GM19438 (cell line): ENCODE measurements around the gene MGAT1.

Experiments
- ATAC-seq: cut with Tn5 transposase; IDR thresholded peaks from one replicate; pipeline ENCODE4 v1.9.1; 2021; ENCODE audit warnings: low read depth; ENCODE audit not compliant: unreplicated experiment

The MGAT1 gene

GRCh38 chr5:180824630-180825476, 22.2 kb upstream of the MGAT1 start:
- no peak for ATAC-seq

- ATAC-seq, result no peak
Measured at GRCh38 chr5:180823940-180824629, 21.5 kb upstream of the MGAT1 start.

- no peak for ATAC-seq
Measured at GRCh38 chr5:180823346-180823745, 20.7 kb upstream of the MGAT1 start.

DNA sequence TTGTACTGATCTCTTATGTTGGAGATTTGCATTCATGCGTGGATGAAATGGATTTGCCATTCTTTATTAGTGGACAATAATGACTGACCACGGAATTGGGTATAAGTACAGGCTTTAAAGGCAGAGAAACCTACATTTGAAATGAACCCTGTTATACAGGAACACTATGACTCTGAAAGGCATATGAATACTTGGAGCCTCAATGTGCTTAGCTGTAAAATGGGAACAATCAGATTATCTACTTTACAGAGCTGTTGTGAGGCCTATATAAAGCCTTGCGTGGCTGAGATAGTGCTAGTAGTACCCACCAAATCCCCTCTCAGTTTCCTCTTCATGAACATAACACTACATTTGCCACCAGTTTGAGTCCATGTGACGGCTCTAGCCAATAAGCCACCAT, 18.9 kb upstream of the MGAT1 start:
- no peak for ATAC-seq

GRCh38 chr5:180820788-180821321, 18.2 kb upstream of the MGAT1 start:
- ATAC-seq, result peak; percentile 64

DNA sequence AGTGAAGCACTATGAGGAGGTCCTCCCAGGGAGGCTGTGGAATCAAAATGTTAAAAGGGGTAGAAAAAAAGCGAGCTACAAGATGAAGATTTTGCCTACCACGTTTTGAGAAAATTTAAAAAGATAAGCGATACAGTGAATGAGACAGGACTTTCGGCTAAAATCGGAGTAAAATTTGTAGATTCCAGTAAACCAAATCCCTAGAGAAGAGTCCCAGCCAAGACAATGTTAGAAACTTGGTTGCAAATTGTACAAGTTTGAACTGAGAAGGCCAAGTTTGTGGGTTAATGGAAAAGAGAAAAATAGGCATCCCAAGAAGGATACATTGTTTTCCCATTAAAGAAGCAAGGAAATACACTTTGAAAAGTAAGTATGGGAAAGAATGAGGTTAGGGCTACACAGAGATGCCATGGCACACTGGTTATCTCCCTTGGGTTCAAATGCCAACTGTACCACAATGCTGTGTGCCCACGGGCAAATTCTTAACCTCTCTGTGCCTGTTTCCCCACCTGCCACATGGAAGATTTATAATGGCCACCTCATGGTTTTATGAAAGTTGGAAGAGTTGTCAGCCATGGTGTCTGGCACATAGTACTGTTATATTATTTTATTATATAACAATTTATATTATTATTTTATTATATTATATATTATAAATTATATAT, 16.2 kb upstream of the MGAT1 start:
- ATAC-seq, result no peak

DNA sequence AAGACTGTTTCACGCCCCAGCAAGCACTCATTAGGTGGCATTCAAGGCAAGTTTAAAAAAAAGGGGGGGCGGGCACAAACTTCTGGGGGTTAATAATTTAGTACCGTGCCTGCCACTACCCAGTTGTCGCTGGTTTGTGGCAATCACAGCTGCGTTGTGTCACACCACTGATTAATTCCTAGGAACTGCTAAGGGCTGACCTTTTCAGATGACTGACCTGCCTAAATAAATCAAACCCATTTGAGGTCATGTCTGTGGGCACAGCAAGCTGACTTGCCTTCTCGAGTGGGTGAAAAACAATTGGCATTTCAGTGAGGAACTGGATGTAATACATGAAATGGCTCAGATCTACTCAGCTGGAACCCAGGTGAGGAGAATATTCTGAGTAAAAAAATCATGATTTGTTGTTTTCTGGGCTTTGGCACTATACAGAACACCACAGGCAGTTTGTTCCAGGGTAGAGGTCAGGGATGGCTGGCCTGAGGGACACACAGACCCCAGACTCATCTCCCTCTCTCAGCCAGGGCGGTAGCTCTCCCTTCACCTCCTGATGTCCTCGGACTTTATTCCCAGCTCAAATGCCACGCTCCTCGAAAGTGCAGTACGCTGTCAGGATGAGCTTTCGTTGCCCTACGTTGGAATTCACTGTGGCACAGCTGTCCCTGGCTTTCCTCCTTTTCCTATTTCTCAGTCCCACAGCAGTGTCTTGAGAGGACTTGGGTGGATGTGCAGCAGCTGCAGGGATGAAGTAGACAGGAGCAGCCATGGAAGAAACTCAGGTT, 15.5 kb upstream of the MGAT1 start:
- ATAC-seq, result no peak

DNA sequence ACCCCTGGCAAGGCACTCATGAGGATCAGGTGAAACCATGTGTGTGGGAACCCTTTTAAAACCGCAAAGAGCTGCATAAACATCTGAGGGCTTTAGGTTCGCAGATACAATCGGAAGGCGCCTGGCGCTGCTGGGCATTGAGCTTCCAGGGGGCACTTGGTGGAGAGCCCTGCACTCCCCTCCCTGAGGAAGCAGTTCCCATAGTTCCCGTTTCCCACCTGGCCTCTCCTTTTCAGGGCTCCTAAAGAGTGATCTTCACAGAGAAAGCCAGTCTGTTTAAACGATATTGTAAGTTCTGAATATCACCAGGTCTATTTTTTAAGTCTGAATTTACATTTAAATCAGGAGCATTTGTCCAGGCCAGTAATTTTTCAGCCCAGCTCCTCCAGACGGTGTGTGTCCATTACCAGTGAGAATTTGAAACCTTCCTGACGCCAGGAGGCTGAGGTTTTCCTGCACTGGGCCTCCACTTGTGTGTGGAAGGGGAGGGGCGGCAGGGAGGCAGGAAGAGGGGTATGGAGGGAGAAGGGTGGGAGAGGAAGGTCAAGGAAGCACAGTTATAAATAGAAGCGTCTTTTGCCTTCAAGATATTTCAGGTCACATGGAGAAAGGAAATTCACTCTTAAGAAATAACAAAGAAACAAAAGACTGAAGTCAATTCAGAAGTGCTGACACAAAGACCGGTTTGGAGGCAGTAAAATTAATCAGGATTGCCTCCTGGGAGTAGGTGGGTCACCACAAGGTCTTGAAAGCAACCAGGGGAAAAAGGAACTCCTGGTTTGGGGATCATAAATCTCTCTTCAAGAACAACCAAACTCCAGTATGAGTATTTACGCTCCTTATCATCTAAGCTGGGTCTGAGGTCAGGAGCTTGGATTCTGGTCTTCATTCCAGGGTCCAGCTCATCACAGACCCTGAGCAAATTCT, 14.3 kb upstream of the MGAT1 start:
- ATAC-seq, result no peak

DNA sequence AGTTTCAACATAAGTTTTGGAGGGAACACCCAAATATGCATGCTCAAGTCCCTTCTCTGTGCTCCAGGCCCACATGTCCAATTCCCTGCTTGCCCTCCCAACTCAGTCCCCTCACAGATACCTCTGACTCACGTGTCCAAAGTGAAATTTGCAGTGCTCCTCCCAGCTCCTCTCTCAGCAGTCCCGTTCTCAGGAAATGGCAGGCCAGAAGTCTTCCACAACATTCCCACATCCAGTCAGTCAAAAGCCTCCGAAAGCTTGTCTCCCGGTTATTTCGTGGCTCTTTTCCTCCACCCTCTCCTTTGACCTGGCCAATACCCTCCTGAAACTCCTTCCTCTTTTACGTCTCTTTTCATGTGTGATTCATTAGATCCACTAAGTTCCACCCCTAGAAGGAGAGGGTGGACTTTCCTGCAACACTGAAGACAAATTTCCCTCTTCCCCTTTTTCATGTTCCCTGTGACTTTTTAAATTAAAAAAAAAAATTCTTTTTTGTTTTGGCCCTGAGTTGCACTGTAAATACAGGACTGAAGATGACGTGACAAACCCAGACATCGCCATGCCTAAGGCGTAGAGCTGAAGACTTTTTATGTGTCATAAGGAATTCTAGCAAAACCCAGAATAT, 12.8 kb upstream of the MGAT1 start:
- ATAC-seq, result no peak

- no peak for ATAC-seq
Measured at GRCh38 chr5:180813420-180813819, 10.8 kb upstream of the MGAT1 start.

- ATAC-seq, result no peak
Measured at GRCh38 chr5:180811623-180812124, 9.1 kb upstream of the MGAT1 start.

GRCh38 chr5:180810959-180811622, 8.5 kb upstream of the MGAT1 start:
- ATAC-seq, result no peak

DNA sequence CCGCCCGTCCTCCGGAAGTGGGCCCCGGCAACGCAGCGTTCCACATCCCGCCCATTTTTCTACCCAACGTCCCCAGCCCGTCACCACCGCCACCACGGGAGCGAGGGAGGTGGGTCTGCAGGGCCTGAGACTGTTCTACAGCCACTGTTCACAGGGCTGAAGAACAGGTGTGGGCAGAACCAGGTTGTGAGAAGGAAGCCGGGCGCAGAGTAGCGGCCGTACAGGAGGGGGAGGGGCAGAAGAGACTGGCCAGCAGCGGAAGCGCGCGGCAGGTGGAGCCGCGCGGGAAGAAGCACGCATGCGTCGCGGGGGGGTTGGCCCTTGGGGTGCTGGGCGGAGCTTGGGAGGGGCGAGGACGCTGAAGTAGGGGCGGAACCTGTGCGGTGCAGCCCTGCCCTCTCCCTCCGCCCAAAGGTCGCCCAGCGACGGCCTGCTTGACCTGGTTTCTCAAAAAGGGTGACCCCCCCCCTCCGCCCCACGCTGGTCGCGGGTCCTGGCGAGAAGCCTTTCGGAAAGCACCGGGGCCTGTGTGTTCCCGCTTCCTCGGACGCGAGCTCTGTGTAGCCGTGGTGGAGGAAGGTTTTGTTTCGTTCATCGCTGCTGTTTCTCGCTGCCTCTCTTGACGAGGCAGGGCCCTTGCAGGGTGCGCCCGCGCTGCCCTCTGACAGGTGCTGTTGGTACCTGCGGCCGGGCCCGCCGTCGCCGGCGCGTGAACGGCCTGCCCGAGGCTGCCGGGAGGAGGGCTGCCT, 7.8 kb upstream of the MGAT1 start:
- peak; percentile 66 for ATAC-seq

DNA sequence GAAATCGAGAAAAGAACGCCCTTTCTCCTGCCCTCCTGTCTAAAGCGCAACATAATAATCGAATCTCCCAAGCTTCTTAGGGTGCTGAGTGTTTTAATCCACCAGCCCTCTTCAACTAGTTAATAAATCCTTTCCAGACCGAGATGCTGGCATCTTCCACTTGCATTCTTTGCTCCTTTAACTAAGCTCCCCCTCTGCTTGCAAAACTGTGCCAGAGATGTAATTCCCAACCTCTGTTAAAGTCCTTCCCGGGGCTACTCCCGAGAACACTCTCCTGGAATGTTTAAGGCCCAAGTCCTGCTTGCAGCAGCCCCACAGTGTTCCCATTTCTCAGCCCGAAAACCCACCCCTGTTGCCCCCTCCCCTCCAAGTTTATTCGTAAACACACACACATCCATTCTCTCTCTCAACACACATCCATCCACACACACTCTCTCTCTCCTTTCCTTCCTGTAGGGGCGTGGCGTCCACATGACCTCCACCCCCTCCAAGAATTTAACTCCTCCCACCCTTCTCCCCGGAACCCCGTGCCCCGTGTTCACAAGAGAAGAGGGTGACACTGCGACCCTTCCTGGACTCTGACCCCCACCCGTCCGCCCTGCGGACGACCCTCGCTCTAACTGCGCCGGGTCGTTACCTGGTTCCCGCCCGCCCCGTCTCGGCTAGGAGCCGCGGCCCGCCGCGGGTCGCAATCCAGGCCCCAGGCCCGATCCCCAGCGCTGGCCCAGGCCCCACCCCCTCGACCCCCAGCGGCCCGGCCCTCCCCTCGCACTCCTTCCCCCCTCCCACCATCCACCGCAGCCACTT, 7.0 kb upstream of the MGAT1 start:
- peak; percentile 49 for ATAC-seq

DNA sequence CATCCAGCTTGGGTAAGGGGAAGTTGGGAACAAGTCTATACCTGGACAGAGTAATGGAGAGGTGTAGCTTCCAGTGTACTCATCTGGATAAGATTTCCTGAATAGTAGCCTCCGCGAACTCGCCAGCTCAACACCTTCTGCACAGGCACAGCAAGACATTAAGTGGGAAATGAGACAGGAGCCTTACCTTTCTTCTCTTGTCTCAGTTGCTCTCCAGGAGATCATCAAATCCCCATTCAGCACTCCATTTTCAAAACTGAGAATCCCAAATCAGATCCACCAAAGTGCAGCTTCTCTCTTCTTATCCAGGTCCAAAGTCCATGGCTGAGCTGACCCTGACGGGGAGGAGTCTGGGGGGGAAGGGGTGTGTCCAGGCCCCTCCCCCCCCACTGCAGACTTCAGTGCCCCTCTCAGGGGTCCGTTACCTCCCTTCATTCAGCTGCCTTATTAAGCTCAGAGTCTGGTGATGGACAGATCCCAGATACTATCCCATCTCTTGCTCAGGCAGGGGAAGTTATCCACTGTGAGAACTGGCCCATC, 5.9 kb upstream of the MGAT1 start:
- ATAC-seq, result no peak

- ATAC-seq, result no peak
Measured at GRCh38 chr5:180807654-180808414, 5.2 kb upstream of the MGAT1 start.
